CD4-positive, alpha-beta memory T cell (primary cell): ENCODE results near the gene RASGRP2. TPM values are rescaled to one million over a fixed set of nuclear protein-coding genes. Genes with fewer than 3 reads are reported as not detected.
A peak's percentile ranks its signal among the peaks of the same experiment; 100 is the strongest.

Source experiments
- CTCF ChIA-PET: fragments of 350-600 bp; sonication (Branson Sonifier 250); formaldehyde crosslinking; loops from one replicate; lab custom pipeline; 2021; ENCODE audit warnings: inconsistent platforms; ENCODE audit not compliant: partially characterized antibody; lab: Charles Lee
- POLR2A ChIA-PET: fragments of 350-600 bp; sonication (Branson Sonifier 250); formaldehyde crosslinking; loops from one replicate; lab custom pipeline; 2021; ENCODE audit not compliant: partially characterized antibody; lab: Charles Lee
- DNase-seq, 5 donors: peaks; one replicate each; pipeline versions ENCODE4 v3.0.0 to v3.0.0-alpha.2; 2020 to 2022; ENCODE audit warnings: mixed read lengths in 1 of 5
- H3K27ac ChIP-seq: one replicate; pipeline ENCODE4 v1.7.0; 2013; ENCODE audit warnings: low read depth, low read length
- H3K27me3 ChIP-seq: 2 replicates; pipeline ENCODE4 v1.7.0; 2013; ENCODE audit warnings: mild to moderate bottlenecking, low read length, moderate library complexity; ENCODE audit not compliant: insufficient read depth
- H3K36me3 ChIP-seq: 2 replicates; pipeline ENCODE4 v1.7.0; 2013; ENCODE audit warnings: mild to moderate bottlenecking, low read length, moderate library complexity; ENCODE audit not compliant: insufficient read depth
- H3K4me1 ChIP-seq: 2 replicates; pipeline ENCODE4 v1.7.0; 2013; ENCODE audit warnings: mild to moderate bottlenecking, low read length, moderate library complexity; ENCODE audit not compliant: insufficient read depth
- H3K4me3 ChIP-seq, 2 donors: one replicate each; pipeline ENCODE4 v1.7.0; 2013; ENCODE audit warnings: low read length in 2 of 2, mild to moderate bottlenecking in 1 of 2
- H3K9me3 ChIP-seq, 2 donors: one replicate each; pipeline ENCODE4 v1.7.0; 2013; ENCODE audit warnings: low read length in 2 of 2, control low read depth in 1 of 2; ENCODE audit not compliant: control insufficient read depth in 1 of 2
- H3K27ac Mint-ChIP-seq, 7 donors: one replicate each; pipeline ENCODE4 v1.8.0; 2020 to 2021; ENCODE audit warnings: mixed read lengths in 7 of 7, mild to moderate bottlenecking in 6 of 7, inconsistent platforms in 3 of 7, moderate library complexity in 3 of 7
- H3K27me3 Mint-ChIP-seq, 2 donors: one replicate each; pipeline ENCODE4 v1.8.0; 2020 to 2021; ENCODE audit warnings: mixed read lengths in 2 of 2
- H3K36me3 Mint-ChIP-seq, 2 donors: one replicate each; pipeline ENCODE4 v1.8.0; 2020 to 2021; ENCODE audit warnings: mixed read lengths in 2 of 2, inconsistent platforms in 1 of 2, mild to moderate bottlenecking in 1 of 2
- H3K4me1 Mint-ChIP-seq, 4 donors: one replicate each; pipeline ENCODE4 v1.8.0; 2020 to 2021; ENCODE audit warnings: mixed read lengths in 4 of 4, mild to moderate bottlenecking in 1 of 4
- H3K4me3 Mint-ChIP-seq, 8 donors: one replicate each; pipeline ENCODE4 v1.8.0; 2020 to 2021; ENCODE audit warnings: mixed read lengths in 8 of 8, mild to moderate bottlenecking in 7 of 8, moderate library complexity in 6 of 8, inconsistent platforms in 3 of 8
- H3K9me3 Mint-ChIP-seq, 8 donors: one replicate each; pipeline ENCODE4 v1.8.0; 2020 to 2021; ENCODE audit warnings: mixed read lengths in 8 of 8, mild to moderate bottlenecking in 5 of 8, inconsistent platforms in 3 of 8, moderate library complexity in 1 of 8
- intact Hi-C: fragments of 100-400 bp; cut with micrococcal nuclease; formaldehyde crosslinking; loops from one replicate; pipeline ENCODE4 v1.15.1; 2023
- polyA plus RNA-seq, 2 donors: library from polyadenylated mRNA; unstranded; fragments of 300-500 nt; fragmentation: Illumina TruSeq; gene quantifications; one replicate each; pipeline ENCODE4 v1.2.3, GENCODE V29; 2021
- total RNA-seq, 2 experiments: library from RNA; stranded (reverse); gene quantifications; one replicate each; pipeline ENCODE4 v1.2.3, GENCODE V29; 2021

The RASGRP2 gene
- total and polyA plus RNA-seq, 4 experiments from 2014 or later: 177 to 463 (median 324) TPM

DNA sequence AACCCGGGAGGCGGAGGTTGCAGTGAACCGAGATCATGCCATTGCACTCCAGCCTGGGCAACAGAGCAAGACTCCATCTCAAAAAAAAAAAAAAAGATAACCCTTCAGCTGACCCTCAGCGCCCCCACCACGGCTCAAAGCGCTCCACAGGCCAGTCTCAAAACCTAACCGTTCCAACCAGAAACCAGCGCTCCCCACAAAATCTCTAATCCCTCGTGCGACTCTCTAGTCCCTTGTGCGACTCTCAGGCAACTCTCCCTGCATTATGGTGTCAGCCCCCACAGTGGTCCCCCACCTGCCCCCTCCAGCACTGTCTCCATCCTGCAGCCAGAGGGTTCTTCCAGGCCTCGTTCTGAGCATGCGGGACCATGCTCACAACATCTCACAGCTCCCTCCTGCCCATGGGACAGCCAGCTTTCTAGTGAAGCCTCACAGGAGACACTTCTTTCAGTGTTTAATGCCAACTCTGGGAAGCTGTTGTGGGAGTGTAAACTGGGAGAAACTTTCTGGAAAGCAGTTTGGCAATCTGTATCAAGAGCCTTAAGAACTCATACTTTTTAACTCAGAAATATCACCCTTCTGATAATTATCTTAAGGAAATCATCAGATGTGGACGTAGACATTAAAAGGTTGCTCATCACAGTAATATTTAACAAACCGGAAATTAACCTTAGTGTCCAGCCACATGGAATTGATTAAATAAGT lies 4.2 kb upstream of the RASGRP2 start:
- DNase-seq: no peak
- ChIA-PET POLR2A (interaction anchor here (1.3 to 26.2 kb wide), 2 partner anchors 19 to 40 kb away, joined by 3 to 1500 read pairs; partner anchors contain the start of genes PYGM and SF1), CTCF (interaction anchor here (0.5 to 10.2 kb wide), 4 partner anchors 9 to 28 kb away, joined by 3 to 135 read pairs (median 4); partner anchors contain the start of gene PYGM)
- intact Hi-C loops: loop anchor here (10.0 kb wide), 1 partner anchor 367 kb away; the partner anchor contains the start of genes TM7SF2 and ZNHIT2
- Histone ChIP-seq H3K4me3 (no peak overlapping the region), H3K27ac (no peak overlapping the region), H3K4me1 (peaks cover 18% of the 10 kb centered on the region), H3K9me3 (no peaks in the 10 kb centered on the region), H3K27me3 (no peaks in the 10 kb centered on the region), H3K36me3 (no peaks in the 10 kb centered on the region)
- H3K4me1 Mint-ChIP-seq: peaks cover 20 to 56% (median 36%) of the 10 kb centered on the region in 4 donors
- H3K27ac Mint-ChIP-seq: peak overlapping the region; percentile 36 to 92 (median 79)
- H3K4me3 Mint-ChIP-seq: peak overlapping the region in 5 of 8 donors; percentile 10 to 76 (median 47)
- peaks cover 0 to 1% (median 0%) of the 10 kb centered on the region in 8 donors for H3K9me3 Mint-ChIP-seq
- H3K27me3 Mint-ChIP-seq: no peaks in the 10 kb centered on the region
- peaks cover 16 to 43% of the 10 kb centered on the region in 2 donors for H3K36me3 Mint-ChIP-seq

DNA sequence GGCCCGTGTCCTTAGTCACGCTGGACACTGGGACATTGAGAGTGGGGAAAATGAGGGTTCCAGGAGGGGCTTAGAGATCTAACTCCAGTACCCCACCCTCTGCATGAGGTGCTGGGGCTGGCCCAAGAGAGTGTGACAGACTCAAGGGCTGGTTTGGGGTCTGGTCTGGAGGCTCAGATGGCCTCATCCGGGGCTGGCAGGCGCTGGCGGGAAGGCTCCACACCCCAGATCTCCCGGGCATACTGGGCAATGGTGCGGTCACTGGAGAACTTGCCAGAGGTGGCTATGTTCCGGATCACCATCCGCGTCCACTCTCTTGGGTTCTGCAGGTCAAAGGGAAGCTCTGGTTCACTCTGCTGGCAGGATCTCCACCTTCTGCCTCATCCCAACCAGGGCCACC lies 2.5 kb upstream of the RASGRP2 start:
- H3K27me3 Mint-ChIP-seq: no peaks in the 10 kb centered on the region
- POLR2A ChIA-PET: interaction anchor here (1.1 to 26.2 kb wide), 4 partner anchors 21 to 365 kb away, joined by 3 to 1500 read pairs (median 4); partner anchors contain the start of genes PYGM, SF1 and TM7SF2

DNA sequence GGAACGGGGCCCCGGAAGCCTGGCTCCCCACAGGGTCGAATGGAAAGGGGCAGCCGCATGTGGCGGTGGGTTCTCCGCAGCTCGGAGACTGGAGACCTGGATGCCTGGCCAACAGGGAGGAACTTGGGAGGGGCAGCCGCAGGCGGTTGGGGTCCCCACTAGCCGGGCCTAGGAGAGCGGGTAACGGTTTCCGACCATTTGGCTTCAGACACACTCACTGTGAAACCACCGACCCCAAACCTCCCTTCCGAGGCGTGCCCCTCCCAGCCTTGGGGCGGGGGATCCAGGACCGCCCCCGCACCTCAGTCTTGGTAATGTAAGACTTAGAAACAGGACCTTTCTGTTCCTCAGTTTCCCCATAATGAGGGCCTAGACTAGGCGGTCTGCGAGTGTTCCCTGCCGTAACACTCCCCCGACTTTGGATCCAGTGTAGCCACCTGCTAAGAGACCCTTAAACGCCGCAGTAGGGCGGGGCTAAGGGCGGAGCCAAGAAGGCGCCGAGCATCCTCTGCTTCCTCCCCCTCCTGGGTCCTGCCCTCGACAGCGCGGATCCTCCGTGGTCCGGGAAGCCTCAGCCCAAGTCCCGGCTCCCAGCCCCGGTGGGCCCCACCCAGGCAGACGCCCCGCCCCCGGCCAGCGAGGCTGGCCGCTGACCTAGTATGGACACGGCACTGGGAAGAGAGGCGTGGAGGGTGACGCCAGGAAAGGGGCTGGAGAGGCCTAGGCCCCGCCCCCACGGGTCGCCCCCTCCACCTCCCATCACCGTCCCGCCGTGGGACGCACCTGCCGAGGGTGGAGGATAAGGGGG lies 1.8 kb upstream of the RASGRP2 start:
- Histone ChIP-seq H3K9me3 (no peaks in the 10 kb centered on the region), H3K36me3 (peaks cover 8% of the 10 kb centered on the region), H3K4me3 (peak overlapping the region; percentile 61 to 82), H3K27ac (peak overlapping the region; percentile 96), H3K4me1 (peaks cover 30% of the 10 kb centered on the region), H3K27me3 (no peaks in the 10 kb centered on the region)
- Mint-ChIP-seq H3K27ac (peak overlapping the region; percentile 99 to 100 (median 99)), H3K4me3 (peak overlapping the region; percentile 92 to 99 (median 96)), H3K4me1 (peaks cover 22 to 65% (median 32%) of the 10 kb centered on the region in 4 donors), H3K36me3 (peaks cover 11 to 33% of the 10 kb centered on the region in 2 donors), H3K27me3 (no peaks in the 10 kb centered on the region), H3K9me3 (peaks cover 0 to 1% (median 0%) of the 10 kb centered on the region in 8 donors)
- intact Hi-C loops: loop anchor here (1.0 to 10.0 kb wide), 3 partner anchors 33 to 369 kb away; partner anchors contain the start of genes MAP4K2, SF1, TM7SF2 and ZNHIT2
- CTCF ChIA-PET: interaction anchor here (0.8 to 10.2 kb wide), 5 partner anchors 17 to 100 kb away, joined by 3 to 135 read pairs (median 32); partner anchors contain the start of gene PYGM
- POLR2A ChIA-PET: interaction anchor here (0.6 to 26.2 kb wide), 32 partner anchors 10 to 1145 kb away, joined by 3 to 1500 read pairs (median 8); partner anchors contain the start of genes CCDC85B, EHD1, FAU and MAP4K2
- peak; percentile 86 to 89 (median 87) for DNase-seq

More for the DNA sequence above, 2.5 kb upstream of the RASGRP2 start:
- H3K4me1 Mint-ChIP-seq: peaks cover 20 to 62% (median 31%) of the 10 kb centered on the region in 4 donors
- DNase-seq: peak in 1 of 5 donors; percentile 47
- H3K36me3 Mint-ChIP-seq: peaks cover 6 to 31% of the 10 kb centered on the region in 2 donors
- H3K36me3 ChIP-seq: peaks cover under 1% of the 10 kb centered on the region
- intact Hi-C loops: loop anchor here (10.0 kb wide), 1 partner anchor 368 kb away; the partner anchor contains the start of genes TM7SF2 and ZNHIT2
- peaks cover 27% of the 10 kb centered on the region for H3K4me1 ChIP-seq
- CTCF ChIA-PET: interaction anchor here (1.0 to 10.2 kb wide), 2 partner anchors 16 to 21 kb away, joined by 3 to 135 read pairs; partner anchors contain the start of gene PYGM
- H3K9me3 Mint-ChIP-seq: peaks cover 0 to 1% (median 0%) of the 10 kb centered on the region in 8 donors
- peak overlapping the region; percentile 96 for H3K27ac ChIP-seq
- H3K4me3 Mint-ChIP-seq: peak overlapping the region; percentile 35 to 72 (median 54)
- H3K27me3 ChIP-seq: no peaks in the 10 kb centered on the region
- H3K4me3 ChIP-seq: no peak overlapping the region
- peak overlapping the region; percentile 86 to 99 (median 90) for H3K27ac Mint-ChIP-seq
- no peaks in the 10 kb centered on the region for H3K9me3 ChIP-seq

DNA sequence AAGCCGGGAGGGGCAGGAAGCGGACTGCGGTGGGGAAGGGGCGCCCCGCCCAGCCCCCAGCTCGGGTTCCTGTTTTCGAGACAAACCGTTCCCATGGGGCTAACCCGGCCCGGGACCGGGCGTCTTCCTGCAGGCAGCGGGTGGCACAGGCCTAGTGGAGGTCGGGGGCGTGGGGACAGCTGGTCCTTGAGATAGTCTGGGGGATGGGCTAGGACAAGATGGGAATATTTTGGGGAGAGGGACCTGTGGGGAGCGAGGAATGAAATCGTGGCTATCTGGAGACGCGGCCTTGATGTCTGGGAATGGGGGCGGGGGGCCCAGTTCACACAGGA lies 1.2 kb upstream of the RASGRP2 start:
- CTCF ChIA-PET: interaction anchor here (0.8 to 10.2 kb wide), 8 partner anchors 9 to 102 kb away, joined by 3 to 135 read pairs (median 10); partner anchors contain the start of gene PYGM

DNA sequence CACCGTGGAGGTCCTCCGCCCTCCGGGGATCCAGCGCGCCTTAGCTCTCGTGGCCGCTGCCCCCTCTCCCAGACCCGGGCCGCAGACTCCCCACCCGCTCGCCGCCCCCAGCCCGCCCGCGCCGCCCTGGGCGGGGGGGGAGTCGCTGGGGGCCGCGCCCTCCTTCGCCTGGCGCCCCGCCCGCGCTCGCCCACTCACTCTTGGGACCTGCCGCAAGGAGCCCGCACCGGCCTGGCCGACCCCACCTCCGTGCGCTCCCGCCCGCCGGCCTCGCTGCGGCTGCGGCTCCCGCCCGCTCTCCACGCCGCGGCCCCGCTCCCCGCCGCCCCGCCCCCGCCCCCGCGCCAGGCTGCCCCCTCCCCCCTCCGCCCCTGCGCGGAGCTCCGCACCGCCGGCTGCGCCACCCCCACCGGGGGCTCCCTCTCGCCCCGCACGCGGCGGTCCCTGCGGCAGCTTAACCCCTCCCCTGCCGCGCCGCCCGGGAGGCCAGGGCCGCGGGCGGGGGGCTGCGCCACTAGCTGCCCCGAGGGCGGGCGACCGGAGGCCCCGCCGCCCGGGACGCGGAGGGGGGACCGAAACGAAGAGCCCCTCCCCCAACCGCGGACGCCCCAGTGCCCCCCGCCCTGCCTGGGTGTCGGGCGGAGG lies 724 bp upstream of the RASGRP2 start:
- Histone ChIP-seq H3K27ac (peak overlapping the region; percentile 96), H3K27me3 (no peaks in the 10 kb centered on the region), H3K4me1 (peaks cover 38% of the 10 kb centered on the region), H3K36me3 (peaks cover 18% of the 10 kb centered on the region), H3K9me3 (no peaks in the 10 kb centered on the region), H3K4me3 (peak overlapping the region; percentile 95 to 98)
- Mint-ChIP-seq H3K4me3 (peak overlapping the region; percentile 97 to 99 (median 98)), H3K27me3 (no peaks in the 10 kb centered on the region), H3K36me3 (peaks cover 15 to 37% of the 10 kb centered on the region in 2 donors), H3K9me3 (peaks cover 0 to 1% (median 0%) of the 10 kb centered on the region in 8 donors), H3K27ac (peak overlapping the region; percentile 99 to 100 (median 100)), H3K4me1 (peaks cover 22 to 66% (median 33%) of the 10 kb centered on the region in 4 donors)
- intact Hi-C loops: loop anchor here (1.0 to 10.0 kb wide), 3 partner anchors 34 to 370 kb away; partner anchors contain the start of genes MAP4K2, SF1, TM7SF2 and ZNHIT2
- ChIA-PET POLR2A (interaction anchor here (0.6 to 26.2 kb wide), 53 partner anchors 9 to 1903 kb away, joined by 3 to 1500 read pairs (median 5); partner anchors contain the start of genes ARL2, CCDC85B, CDC42BPG and EHD1), CTCF (interaction anchor here (0.8 to 10.2 kb wide), 13 partner anchors 8 to 103 kb away, joined by 3 to 135 read pairs (median 10); partner anchors contain the start of genes MAP4K2, PYGM and SF1)
- DNase-seq: peak in 1 of 5 donors; percentile 67

More for the DNA sequence above, 1.2 kb upstream of the RASGRP2 start:
- POLR2A ChIA-PET: interaction anchor here (0.6 to 26.2 kb wide), 40 partner anchors 10 to 1904 kb away, joined by 3 to 1500 read pairs (median 5); partner anchors contain the start of genes CCDC85B, CDC42BPG, EHD1 and FAU
- H3K9me3 ChIP-seq: no peaks in the 10 kb centered on the region
- no peaks in the 10 kb centered on the region for H3K27me3 Mint-ChIP-seq
- peak overlapping the region; percentile 61 to 82 for H3K4me3 ChIP-seq
- peak overlapping the region; percentile 92 to 99 (median 96) for H3K4me3 Mint-ChIP-seq
- H3K27me3 ChIP-seq: no peaks in the 10 kb centered on the region
- peaks cover 13% of the 10 kb centered on the region for H3K36me3 ChIP-seq
- peaks cover 35% of the 10 kb centered on the region for H3K4me1 ChIP-seq
- H3K4me1 Mint-ChIP-seq: peaks cover 22 to 65% (median 32%) of the 10 kb centered on the region in 4 donors
- peaks cover 0 to 1% (median 0%) of the 10 kb centered on the region in 8 donors for H3K9me3 Mint-ChIP-seq
- peak overlapping the region; percentile 96 for H3K27ac ChIP-seq
- H3K36me3 Mint-ChIP-seq: peaks cover 14 to 34% of the 10 kb centered on the region in 2 donors
- peak overlapping the region; percentile 99 to 100 (median 99) for H3K27ac Mint-ChIP-seq
- intact Hi-C loops: loop anchor here (1.0 to 10.0 kb wide), 3 partner anchors 33 to 370 kb away; partner anchors contain the start of genes MAP4K2, SF1, TM7SF2 and ZNHIT2
- DNase-seq: peak; percentile 89 to 97 (median 94)
